ENCODE data around the gene EXOC4.
"Not testable (repeated sequence)": the region's sequence is repeated elsewhere in the genome, so short reads cannot be mapped to it uniquely, and the experiment has no call there.

EXOC4 gene

GRCh38 chr7:133613250-133613790 is 360.4 kb downstream of the EXOC4 start:
- Mint-ChIP-seq H3K36me3 (ENCODE audit: insufficient read depth) (no peaks in the 10 kb centered on the region), H3K4me1 (ENCODE audit: low read depth in 2 of 2) (peaks cover 2 to 16% of the 10 kb centered on the region in 2 donors), H3K9me3 (no peaks in the 10 kb centered on the region), H3K27ac (no peak overlapping the region), H3K4me3 (no peak overlapping the region), H3K27me3 (no peaks in the 10 kb centered on the region)
- DNase-seq (no peak), ATAC-seq (replicated peaks) (no peak)

GRCh38 chr7:133614251-133614650 is 361.4 kb downstream of the EXOC4 start:
- peaks cover 2 to 16% of the 10 kb centered on the region in 2 donors for H3K4me1 Mint-ChIP-seq (ENCODE audit: low read depth in 2 of 2)
- H3K36me3 Mint-ChIP-seq (ENCODE audit: insufficient read depth), result no peaks in the 10 kb centered on the region
- H3K27me3 Mint-ChIP-seq, result no peaks in the 10 kb centered on the region
- DNase-seq (no peak), ATAC-seq (replicated peaks) (no peak)
- H3K9me3 Mint-ChIP-seq, result no peaks in the 10 kb centered on the region
- H3K4me3 Mint-ChIP-seq, result no peak overlapping the region
- H3K27ac Mint-ChIP-seq, result no peak overlapping the region

GRCh38 chr7:133618970-133619369 is 366.1 kb downstream of the EXOC4 start:
- Mint-ChIP-seq H3K27me3 (no peaks in the 10 kb centered on the region), H3K27ac (no peak overlapping the region), H3K36me3 (ENCODE audit: insufficient read depth) (peaks cover 2% of the 10 kb centered on the region), H3K4me3 (no peak overlapping the region), H3K4me1 (ENCODE audit: low read depth in 2 of 2) (peaks cover 0 to 4% of the 10 kb centered on the region in 2 donors), H3K9me3 (no peaks in the 10 kb centered on the region)
- ATAC-seq (replicated peaks) (no peak), DNase-seq (no peak)

GRCh38 chr7:133619491-133619890 is 366.6 kb downstream of the EXOC4 start:
- no peak for DNase-seq
- Mint-ChIP-seq H3K27ac (no peak overlapping the region), H3K4me1 (ENCODE audit: low read depth in 2 of 2) (peaks cover 0 to 4% of the 10 kb centered on the region in 2 donors), H3K36me3 (ENCODE audit: insufficient read depth) (peaks cover 2% of the 10 kb centered on the region), H3K4me3 (no peak overlapping the region), H3K9me3 (no peaks in the 10 kb centered on the region), H3K27me3 (no peaks in the 10 kb centered on the region)
- ATAC-seq (replicated peaks), result no peak

GRCh38 chr7:133623721-133624120 is 370.8 kb downstream of the EXOC4 start:
- H3K4me3 Mint-ChIP-seq, result no peak overlapping the region
- H3K9me3 Mint-ChIP-seq, result no peaks in the 10 kb centered on the region
- no peak for DNase-seq
- no peak for ATAC-seq (replicated peaks)
- peaks cover 2% of the 10 kb centered on the region for H3K36me3 Mint-ChIP-seq (ENCODE audit: insufficient read depth)
- H3K27ac Mint-ChIP-seq, result no peak overlapping the region
- peaks cover 0 to 15% of the 10 kb centered on the region in 2 donors for H3K4me1 Mint-ChIP-seq (ENCODE audit: low read depth in 2 of 2)
- no peaks in the 10 kb centered on the region for H3K27me3 Mint-ChIP-seq

GRCh38 chr7:133625046-133625445 is 372.2 kb downstream of the EXOC4 start:
- H3K36me3 Mint-ChIP-seq (ENCODE audit: insufficient read depth), result peaks cover 2% of the 10 kb centered on the region
- ATAC-seq (replicated peaks), result no peak
- DNase-seq, result no peak
- no peaks in the 10 kb centered on the region for H3K9me3 Mint-ChIP-seq
- peak overlapping the region in 1 of 2 donors; percentile 22 for H3K27ac Mint-ChIP-seq
- peaks cover 0 to 15% of the 10 kb centered on the region in 2 donors for H3K4me1 Mint-ChIP-seq (ENCODE audit: low read depth in 2 of 2)
- H3K27me3 Mint-ChIP-seq, result no peaks in the 10 kb centered on the region
- H3K4me3 Mint-ChIP-seq, result no peak overlapping the region

- Mint-ChIP-seq H3K36me3 (ENCODE audit: insufficient read depth) (peaks cover 6% of the 10 kb centered on the region), H3K4me1 (ENCODE audit: low read depth in 2 of 2) (peaks cover 0 to 16% of the 10 kb centered on the region in 2 donors), H3K9me3 (no peaks in the 10 kb centered on the region), H3K27ac (no peak overlapping the region), H3K27me3 (no peaks in the 10 kb centered on the region), H3K4me3 (no peak overlapping the region)
- no peak for DNase-seq
- no peak for ATAC-seq (replicated peaks)
Measured at GRCh38 chr7:133629701-133630100, 376.8 kb downstream of the EXOC4 start.

- Mint-ChIP-seq H3K9me3 (no peaks in the 10 kb centered on the region), H3K4me1 (ENCODE audit: low read depth in 2 of 2) (peaks cover 4% of the 10 kb centered on the region in 2 donors), H3K27me3 (no peaks in the 10 kb centered on the region), H3K36me3 (ENCODE audit: insufficient read depth) (peaks cover 6% of the 10 kb centered on the region), H3K27ac (no peak overlapping the region), H3K4me3 (no peak overlapping the region)
- no peak for ATAC-seq (replicated peaks)
- DNase-seq, result no peak
Measured at GRCh38 chr7:133633055-133633454, 380.2 kb downstream of the EXOC4 start.

GRCh38 chr7:133635541-133635940 is 382.7 kb downstream of the EXOC4 start:
- no peak overlapping the region for H3K4me3 Mint-ChIP-seq
- H3K27ac Mint-ChIP-seq, result no peak overlapping the region
- DNase-seq, result no peak
- no peaks in the 10 kb centered on the region for H3K9me3 Mint-ChIP-seq
- ATAC-seq (replicated peaks), result no peak
- peaks cover 3% of the 10 kb centered on the region for H3K36me3 Mint-ChIP-seq (ENCODE audit: insufficient read depth)
- no peaks in the 10 kb centered on the region for H3K27me3 Mint-ChIP-seq
- peaks cover 4% of the 10 kb centered on the region in 2 donors for H3K4me1 Mint-ChIP-seq (ENCODE audit: low read depth in 2 of 2)

- H3K4me1 Mint-ChIP-seq (ENCODE audit: low read depth in 2 of 2), result peaks cover 0 to 4% of the 10 kb centered on the region in 2 donors
Measured at GRCh38 chr7:133638857-133639256, 386.0 kb downstream of the EXOC4 start.

GRCh38 chr7:133641436-133641835 is 388.6 kb downstream of the EXOC4 start:
- H3K27me3 Mint-ChIP-seq, result no peaks in the 10 kb centered on the region
- no peak overlapping the region for H3K27ac Mint-ChIP-seq
- H3K9me3 Mint-ChIP-seq, result no peaks in the 10 kb centered on the region
- H3K36me3 Mint-ChIP-seq (ENCODE audit: insufficient read depth), result peaks cover under 1% of the 10 kb centered on the region
- no peak overlapping the region for H3K4me3 Mint-ChIP-seq
- ATAC-seq (replicated peaks) (no peak), DNase-seq (no peak)
- peaks cover 3 to 4% of the 10 kb centered on the region in 2 donors for H3K4me1 Mint-ChIP-seq (ENCODE audit: low read depth in 2 of 2)

More at GRCh38 chr7:133638857-133639256, 386.0 kb downstream of the EXOC4 start:
- H3K27ac Mint-ChIP-seq, result no peak overlapping the region
- no peaks in the 10 kb centered on the region for H3K36me3 Mint-ChIP-seq (ENCODE audit: insufficient read depth)
- no peak overlapping the region for H3K4me3 Mint-ChIP-seq
- no peaks in the 10 kb centered on the region for H3K27me3 Mint-ChIP-seq
- ATAC-seq (replicated peaks) (no peak), DNase-seq (no peak)
- H3K9me3 Mint-ChIP-seq, result no peaks in the 10 kb centered on the region

- peaks cover 2% of the 10 kb centered on the region for H3K36me3 Mint-ChIP-seq (ENCODE audit: insufficient read depth)
Measured at GRCh38 chr7:133642907-133643306, 390.0 kb downstream of the EXOC4 start.

GRCh38 chr7:133643652-133644051 is 390.8 kb downstream of the EXOC4 start:
- H3K9me3 Mint-ChIP-seq; H3K4me3 Mint-ChIP-seq; H3K27ac Mint-ChIP-seq; H3K36me3 Mint-ChIP-seq (ENCODE audit: insufficient read depth); H3K27me3 Mint-ChIP-seq; H3K4me1 Mint-ChIP-seq (ENCODE audit: low read depth in 2 of 2); ATAC-seq (replicated peaks); DNase-seq: not testable (repeated sequence)

More at GRCh38 chr7:133642907-133643306, 390.0 kb downstream of the EXOC4 start:
- Mint-ChIP-seq H3K27me3 (no peaks in the 10 kb centered on the region), H3K27ac (no peak overlapping the region), H3K9me3 (no peaks in the 10 kb centered on the region), H3K4me1 (ENCODE audit: low read depth in 2 of 2) (peaks cover 3% of the 10 kb centered on the region in 2 donors), H3K4me3 (no peak overlapping the region)
- ATAC-seq (replicated peaks) (no peak), DNase-seq (no peak)

- Mint-ChIP-seq H3K4me1 (ENCODE audit: low read depth in 2 of 2) (peaks cover 3 to 9% of the 10 kb centered on the region in 2 donors), H3K9me3 (no peaks in the 10 kb centered on the region), H3K4me3 (no peak overlapping the region), H3K36me3 (ENCODE audit: insufficient read depth) (peaks cover 2% of the 10 kb centered on the region), H3K27me3 (no peaks in the 10 kb centered on the region), H3K27ac (no peak overlapping the region)
- ATAC-seq (replicated peaks) (no peak), DNase-seq (no peak)
Measured at GRCh38 chr7:133645884-133646391, 393.1 kb downstream of the EXOC4 start.
